Astrocyte (in vitro differentiated cells and primary cell): ENCODE data around the gene DNAJB1. TPM values are rescaled to one million over a fixed set of nuclear protein-coding genes. Genes with fewer than 3 reads are reported as not detected.
"Not testable (repeated sequence)": the region's sequence is repeated elsewhere in the genome, so short reads cannot be mapped to it uniquely, and the experiment has no call there.

ENCODE experiments used
- DNase-seq: peaks from one replicate; pipeline ENCODE4 v3.0.0-alpha.2; 2010; ENCODE audit warnings: low read depth
- FAIRE-seq: peaks from 2 replicates; lab custom pipeline; 2011; peaks lifted over from hg19 to GRCh38; lab: Jason Lieb, UNC
- H2AFZ ChIP-seq: 2 replicates; pipeline ENCODE4 v1.6.0; 2012; ENCODE audit warnings: low read depth, low read length, inconsistent platforms
- H3K27ac ChIP-seq: 2 replicates; pipeline ENCODE4 v1.5.1; 2011; ENCODE audit warnings: low read depth, low read length, inconsistent platforms
- H3K27me3 ChIP-seq: 2 replicates; pipeline ENCODE4 v1.6.0; 2011; ENCODE audit warnings: low read length, inconsistent platforms; ENCODE audit not compliant: insufficient read depth
- H3K36me3 ChIP-seq: 2 replicates; pipeline ENCODE4 v1.5.1; 2011; ENCODE audit warnings: low read length, inconsistent platforms; ENCODE audit not compliant: insufficient read depth
- H3K4me1 ChIP-seq: 2 replicates; pipeline ENCODE4 v1.5.1; 2011; ENCODE audit warnings: low read length, inconsistent platforms; ENCODE audit not compliant: insufficient read depth
- H3K4me2 ChIP-seq: 2 replicates; pipeline ENCODE4 v1.6.0; 2012; ENCODE audit warnings: low read length, inconsistent platforms
- H3K4me3 ChIP-seq: 2 replicates; pipeline ENCODE4 v1.5.1; 2011; ENCODE audit warnings: low read depth, mild to moderate bottlenecking, low read length, inconsistent platforms; ENCODE audit not compliant: insufficient read depth
- H3K79me2 ChIP-seq: 2 replicates; pipeline ENCODE4 v1.6.0; 2012; ENCODE audit warnings: mild to moderate bottlenecking, low read length, inconsistent platforms; ENCODE audit not compliant: insufficient read depth
- H3K9ac ChIP-seq: 2 replicates; pipeline ENCODE4 v1.6.0; 2012; ENCODE audit warnings: mild to moderate bottlenecking, low read length, inconsistent platforms
- H3K9me3 ChIP-seq: 2 replicates; pipeline ENCODE4 v1.5.1; 2012; ENCODE audit warnings: low read depth, mild to moderate bottlenecking, low read length, inconsistent platforms; ENCODE audit not compliant: insufficient read depth
- H4K20me1 ChIP-seq: 2 replicates; pipeline ENCODE4 v1.6.0; 2012; ENCODE audit warnings: low read length, inconsistent platforms; ENCODE audit not compliant: insufficient read depth
- H3K27ac Mint-ChIP-seq: one replicate; pipeline ENCODE4 v1.8.0; 2021; ENCODE audit warnings: mild to moderate bottlenecking, mixed read lengths; ENCODE audit not compliant: unreplicated experiment
- H3K27me3 Mint-ChIP-seq: one replicate; pipeline ENCODE4 v1.8.0; 2021; ENCODE audit warnings: low read depth, mixed read lengths; ENCODE audit not compliant: unreplicated experiment
- H3K36me3 Mint-ChIP-seq: one replicate; pipeline ENCODE4 v1.8.0; 2021; ENCODE audit warnings: low read depth, mixed read lengths; ENCODE audit not compliant: unreplicated experiment
- H3K4me1 Mint-ChIP-seq: one replicate; pipeline ENCODE4 v1.8.0; 2021; ENCODE audit warnings: low read depth, mixed read lengths; ENCODE audit not compliant: unreplicated experiment
- H3K4me3 Mint-ChIP-seq: one replicate; pipeline ENCODE4 v1.8.0; 2021; ENCODE audit warnings: mild to moderate bottlenecking, moderate library complexity, mixed read lengths; ENCODE audit not compliant: unreplicated experiment
- H3K9me3 Mint-ChIP-seq: one replicate; pipeline ENCODE4 v1.8.0; 2021; ENCODE audit warnings: mild to moderate bottlenecking, mixed read lengths; ENCODE audit not compliant: unreplicated experiment
- EZH2 ChIP-seq: IDR thresholded peaks from 2 replicates; pipeline ENCODE4 v1.6.1; 2012; ENCODE audit warnings: mild to moderate bottlenecking, low read length, inconsistent platforms; ENCODE audit not compliant: insufficient read depth
- total RNA-seq: library from RNA; stranded (reverse); gene quantifications from 2 replicates; pipeline ENCODE4 v1.2.1, GENCODE V29; 2021
- TF ChIP-seq, protein P1 (sequence below): IDR thresholded peaks from 2 replicates; pipeline ENCODE4 v1.5.1; 2011; ENCODE audit warnings: low read depth, mild to moderate bottlenecking, inconsistent platforms, low read length, moderate library complexity; ENCODE audit not compliant: insufficient read depth

The DNAJB1 gene
- total RNA-seq, 1 donor from 2014 or later, result 105 TPM

DNA sequence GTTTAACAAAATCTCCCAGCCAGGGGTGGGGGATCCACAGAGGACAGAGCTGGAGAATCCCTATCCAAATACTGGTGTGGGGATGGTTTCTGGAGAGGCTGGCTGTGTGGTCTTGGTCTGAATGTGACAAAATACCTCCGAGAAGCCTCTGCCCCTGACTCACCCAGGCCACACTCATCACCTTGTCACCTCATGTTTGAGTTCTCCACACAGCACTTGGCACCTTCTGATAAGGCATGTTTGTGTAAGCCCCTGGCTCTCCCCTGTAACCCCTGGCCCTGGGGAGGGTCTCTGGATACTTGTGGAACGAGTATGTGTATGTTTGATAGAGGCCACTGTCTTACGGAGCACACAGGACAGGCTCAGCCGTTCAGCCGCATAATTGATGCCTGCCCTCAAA is 25.9 kb upstream of the DNAJB1 start:
- no peak for FAIRE-seq
- peaks cover 13% of the 10 kb centered on the region for H3K4me1 ChIP-seq

DNA sequence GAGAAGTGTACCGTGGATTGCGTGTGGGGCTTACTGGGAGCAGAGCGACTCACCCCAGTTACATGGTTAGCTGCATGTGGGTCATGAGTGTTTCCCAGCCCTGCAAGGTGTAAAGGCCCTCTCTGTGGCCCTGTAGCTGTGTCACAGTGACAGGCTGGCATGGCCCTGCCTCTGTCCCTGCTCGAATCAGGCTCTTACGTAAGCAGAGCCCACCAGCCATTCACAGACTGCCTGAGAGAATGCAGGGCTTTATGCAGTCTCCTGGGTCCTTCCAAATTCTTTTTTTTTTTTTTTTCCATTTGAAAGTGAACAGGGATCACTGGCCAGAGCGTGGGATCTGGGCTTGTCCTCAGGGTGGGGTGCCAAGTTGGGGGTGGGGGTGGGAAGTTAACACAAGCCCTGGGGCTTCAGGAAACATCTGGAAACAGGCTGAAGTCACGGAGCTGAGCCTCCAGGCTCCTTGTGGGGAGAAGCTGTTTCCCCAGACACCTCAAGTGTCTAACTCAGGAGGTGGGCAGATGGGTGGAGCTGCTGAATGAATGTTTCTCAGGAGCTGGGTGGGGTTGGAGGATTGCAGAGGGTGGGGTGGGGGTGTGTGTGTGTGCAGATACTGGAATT is 24.6 kb upstream of the DNAJB1 start:
- Histone ChIP-seq H3K4me1 (peaks cover 13% of the 10 kb centered on the region), H2AFZ (no peak overlapping the region), H3K9me3 (no peaks in the 10 kb centered on the region), H3K36me3 (no peaks in the 10 kb centered on the region), H3K79me2 (peaks cover 13% of the 10 kb centered on the region), H3K27me3 (no peaks in the 10 kb centered on the region), H3K4me2 (no peak overlapping the region), H3K27ac (no peak overlapping the region), H4K20me1 (peaks cover 45% of the 10 kb centered on the region), H3K4me3 (no peak overlapping the region), H3K9ac (no peak overlapping the region)
- Mint-ChIP-seq H3K9me3 (no peaks in the 10 kb centered on the region), H3K4me1 (peaks cover 11% of the 10 kb centered on the region), H3K27me3 (no peaks in the 10 kb centered on the region), H3K27ac (no peak overlapping the region), H3K36me3 (peaks cover 14% of the 10 kb centered on the region), H3K4me3 (no peak overlapping the region)
- no peak for TF ChIP-seq EZH2
- TF ChIP-seq, protein P1, sequence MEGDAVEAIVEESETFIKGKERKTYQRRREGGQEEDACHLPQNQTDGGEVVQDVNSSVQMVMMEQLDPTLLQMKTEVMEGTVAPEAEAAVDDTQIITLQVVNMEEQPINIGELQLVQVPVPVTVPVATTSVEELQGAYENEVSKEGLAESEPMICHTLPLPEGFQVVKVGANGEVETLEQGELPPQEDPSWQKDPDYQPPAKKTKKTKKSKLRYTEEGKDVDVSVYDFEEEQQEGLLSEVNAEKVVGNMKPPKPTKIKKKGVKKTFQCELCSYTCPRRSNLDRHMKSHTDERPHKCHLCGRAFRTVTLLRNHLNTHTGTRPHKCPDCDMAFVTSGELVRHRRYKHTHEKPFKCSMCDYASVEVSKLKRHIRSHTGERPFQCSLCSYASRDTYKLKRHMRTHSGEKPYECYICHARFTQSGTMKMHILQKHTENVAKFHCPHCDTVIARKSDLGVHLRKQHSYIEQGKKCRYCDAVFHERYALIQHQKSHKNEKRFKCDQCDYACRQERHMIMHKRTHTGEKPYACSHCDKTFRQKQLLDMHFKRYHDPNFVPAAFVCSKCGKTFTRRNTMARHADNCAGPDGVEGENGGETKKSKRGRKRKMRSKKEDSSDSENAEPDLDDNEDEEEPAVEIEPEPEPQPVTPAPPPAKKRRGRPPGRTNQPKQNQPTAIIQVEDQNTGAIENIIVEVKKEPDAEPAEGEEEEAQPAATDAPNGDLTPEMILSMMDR, result no peak
- DNase-seq (no peak), FAIRE-seq (no peak)

More for the DNA sequence above, 25.9 kb upstream of the DNAJB1 start:
- DNase-seq, result no peak
- peaks cover 11% of the 10 kb centered on the region for H3K79me2 ChIP-seq
- H2AFZ ChIP-seq, result no peak overlapping the region
- H3K36me3 ChIP-seq, result peaks cover 2% of the 10 kb centered on the region
- TF ChIP-seq EZH2, result no peak
- Mint-ChIP-seq H3K36me3 (peaks cover 14% of the 10 kb centered on the region), H3K27me3 (no peaks in the 10 kb centered on the region), H3K27ac (no peak overlapping the region), H3K4me1 (peaks cover 11% of the 10 kb centered on the region), H3K4me3 (no peak overlapping the region), H3K9me3 (no peaks in the 10 kb centered on the region)
- no peaks in the 10 kb centered on the region for H3K27me3 ChIP-seq
- H3K4me3 ChIP-seq, result no peak overlapping the region
- no peak overlapping the region for H3K9ac ChIP-seq
- H4K20me1 ChIP-seq, result peaks cover 48% of the 10 kb centered on the region
- H3K4me2 ChIP-seq, result no peak overlapping the region
- H3K27ac ChIP-seq, result no peak overlapping the region
- H3K9me3 ChIP-seq, result no peaks in the 10 kb centered on the region

DNA sequence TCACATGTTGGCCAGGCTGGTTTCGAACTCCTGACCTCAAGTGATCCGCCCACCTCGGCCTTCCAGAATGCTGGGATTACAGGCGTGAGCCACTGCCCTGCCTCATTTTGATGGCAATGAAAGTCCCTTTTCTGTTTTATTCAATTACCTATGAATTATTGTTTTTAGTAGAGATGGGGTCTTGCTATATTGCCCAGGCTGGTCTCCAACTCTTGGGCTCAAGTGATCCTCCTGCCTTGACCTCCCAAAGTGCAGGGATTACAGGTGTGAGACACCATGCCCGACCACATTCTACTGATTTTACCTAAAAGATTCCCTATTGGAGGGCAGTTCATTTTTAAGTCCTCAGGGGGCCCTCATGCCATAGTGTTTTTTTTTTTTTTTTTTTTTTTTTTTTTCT is 23.8 kb upstream of the DNAJB1 start:
- H3K36me3 Mint-ChIP-seq, result peaks cover 14% of the 10 kb centered on the region
- H3K36me3 ChIP-seq, H3K27me3 Mint-ChIP-seq, DNase-seq, FAIRE-seq, H3K9me3 Mint-ChIP-seq, H3K4me2 ChIP-seq, H2AFZ ChIP-seq, H3K9me3 ChIP-seq, H3K27ac ChIP-seq, H3K4me3 Mint-ChIP-seq, H3K27me3 ChIP-seq, H3K4me3 ChIP-seq, H3K9ac ChIP-seq, H3K27ac Mint-ChIP-seq: not testable (repeated sequence)
- Histone ChIP-seq H3K79me2 (peaks cover 15% of the 10 kb centered on the region), H3K4me1 (peaks cover 13% of the 10 kb centered on the region), H4K20me1 (peaks cover 45% of the 10 kb centered on the region)
- peaks cover 11% of the 10 kb centered on the region for H3K4me1 Mint-ChIP-seq
